H1 (cell line): ENCODE results near the gene FAM83F. TPM values are rescaled to one million over a fixed set of nuclear protein-coding genes. Genes with fewer than 3 reads are reported as not detected.

Experiments
- CHD7 ChIP-seq: fragments of 300-600 bp; sonication (generic); IDR thresholded peaks from 2 replicates; pipeline ENCODE4 v1.7.1; 2012; ENCODE audit warnings: low read length, moderate library complexity, mild to moderate bottlenecking, inconsistent platforms; ENCODE audit not compliant: insufficient replicate concordance
- polyA plus RNA-seq, 7 experiments: library from polyadenylated mRNA; depleted of rRNA in 3 of 7; stranded (reverse) in 5 of 7; unstranded in 2 of 7; fragments of >200 nt in 5 of 7; fragments of 200-250 nt in 2 of 7; gene quantifications; 1 replicate in 5 of 7; 2 replicates in 1 of 7; 4 replicates in 1 of 7; pipeline versions ENCODE4 v1.2.1 to v1.2.3, GENCODE V29; 2011 to 2013; ENCODE audit warnings: missing spikeins in 2 of 7, mixed read lengths in 2 of 7
- total RNA-seq: library from RNA; stranded (reverse); fragmentation: NEBNext Ultra II Directional; extraction: Animal tissue kit (Norgen Biotek cat#: 25700); gene quantifications from 2 replicates; pipeline ENCODE4 v1.2.1, GENCODE V29; 2021

Gene FAM83F
- total and polyA plus RNA-seq, 2 of the 8 experiments (the other 6 are each of a cell fraction or from before 2014, with no cell fraction given) = 8.6 to 18.9 TPM

- TF ChIP-seq CHD7 = no peak
These were observed 3.4 kb downstream of the FAM83F start (continued) for GRCh38 chr22:39997939-39998726.
